NCI-H526 treated with DMSO at 0.1 percent for 48 hours (cell line): Measurements from ENCODE around the gene DHCR24.
"Not testable (repeated sequence)": the region's sequence is repeated elsewhere in the genome, so short reads cannot be mapped to it uniquely, and the experiment has no call there.

Source experiments
- DNase-seq: peaks from one replicate; lab custom pipeline; 2025; lab: John Stamatoyannopoulos, UW

DHCR24 gene

GRCh38 chr1:54887665-54888071 lies 673 bp upstream of the DHCR24 start:
- no peak for DNase-seq

- DNase-seq = peak; percentile 41
These were observed 930 bp downstream of the DHCR24 start for GRCh38 chr1:54885807-54886723.

GRCh38 chr1:54885237-54885679 lies 1.7 kb downstream of the DHCR24 start:
- no peak for DNase-seq

- no peak for DNase-seq
These were observed 2.2 kb downstream of the DHCR24 start for GRCh38 chr1:54884768-54885167.

- no peak for DNase-seq
These were observed 2.8 kb downstream of the DHCR24 start for GRCh38 chr1:54884135-54884586.

- no peak for DNase-seq
These were observed 3.5 kb downstream of the DHCR24 start for GRCh38 chr1:54883349-54884102.

- no peak for DNase-seq
These were observed 4.5 kb downstream of the DHCR24 start for GRCh38 chr1:54882519-54882918.

- DNase-seq = not testable (repeated sequence)
These were observed 5.4 kb downstream of the DHCR24 start for GRCh38 chr1:54881604-54882003.

GRCh38 chr1:54879872-54880271 lies 7.1 kb downstream of the DHCR24 start:
- no peak for DNase-seq

- no peak for DNase-seq
These were observed 10.2 kb downstream of the DHCR24 start for GRCh38 chr1:54876814-54877213.

GRCh38 chr1:54875000-54875399 lies 12.0 kb downstream of the DHCR24 start:
- DNase-seq = no peak

- no peak for DNase-seq
These were observed 12.7 kb downstream of the DHCR24 start for GRCh38 chr1:54874079-54874830.

- no peak for DNase-seq
These were observed 15.0 kb downstream of the DHCR24 start for GRCh38 chr1:54872036-54872331.

- no peak for DNase-seq
These were observed 15.5 kb downstream of the DHCR24 start for GRCh38 chr1:54871275-54872035.

- no peak for DNase-seq
These were observed 16.1 kb downstream of the DHCR24 start for GRCh38 chr1:54870869-54871268.

- no peak for DNase-seq
These were observed 17.7 kb downstream of the DHCR24 start for GRCh38 chr1:54869173-54869851.

GRCh38 chr1:54867717-54868057 lies 19.3 kb downstream of the DHCR24 start:
- no peak for DNase-seq

- DNase-seq = no peak
These were observed 19.9 kb downstream of the DHCR24 start for GRCh38 chr1:54866801-54867716.

GRCh38 chr1:54865238-54866073 lies 21.5 kb downstream of the DHCR24 start:
- DNase-seq = no peak
